Brain microvascular endothelial cell (primary cell): ENCODE measurements around the gene TBL1Y.
"Not testable (repeated sequence)": the region's sequence is repeated elsewhere in the genome, so short reads cannot be mapped to it uniquely, and the experiment has no call there.

Experiments used
- DNase-seq: peaks from one replicate; pipeline ENCODE4 v3.0.0-alpha.2; 2020
- H3K27ac ChIP-seq: fragments of 250-450 bp; sonication (Bioruptor Pico); 2 replicates; pipeline ENCODE4 v1.5.1; 2020; ENCODE audit warnings: mild to moderate bottlenecking, moderate library complexity
- H3K27me3 ChIP-seq: fragments of 250-450 bp; sonication (Bioruptor Pico); replicated peaks from 2 replicates; pipeline ENCODE4 v1.5.1; 2020; ENCODE audit warnings: mild to moderate bottlenecking
- H3K36me3 ChIP-seq: fragments of 250-450 bp; sonication (Bioruptor Pico); replicated peaks from 2 replicates; pipeline ENCODE4 v1.5.1; 2020; ENCODE audit warnings: mild to moderate bottlenecking
- H3K4me3 ChIP-seq: 2 replicates; pipeline ENCODE4 v1.5.1; 2011; ENCODE audit warnings: low read depth, mild to moderate bottlenecking, control low read depth, low read length, moderate library complexity
- in situ Hi-C: cut with HindIII; loops from 2 replicates; pipeline ENCODE4 v1.10.0; 2017; ENCODE audit warnings: low sequenced_read_pairs, low pct_ligation_motif_present
- TF ChIP-seq, protein P1 (sequence below): IDR thresholded peaks from 2 replicates; pipeline ENCODE4 v1.5.1; 2011; ENCODE audit warnings: low read depth, mild to moderate bottlenecking, moderate library complexity, low read length, control low read depth, inconsistent platforms; ENCODE audit errors: missing control alignments

The TBL1Y gene

GRCh38 chrY:7056886-7057285 is 146.4 kb downstream of the TBL1Y start:
- Histone ChIP-seq H3K27me3 (no peaks in the 10 kb centered on the region), H3K4me3 (no peak overlapping the region), H3K36me3 (no peaks in the 10 kb centered on the region), H3K27ac (no peak overlapping the region)
- no peak for DNase-seq
- TF ChIP-seq, protein P1, sequence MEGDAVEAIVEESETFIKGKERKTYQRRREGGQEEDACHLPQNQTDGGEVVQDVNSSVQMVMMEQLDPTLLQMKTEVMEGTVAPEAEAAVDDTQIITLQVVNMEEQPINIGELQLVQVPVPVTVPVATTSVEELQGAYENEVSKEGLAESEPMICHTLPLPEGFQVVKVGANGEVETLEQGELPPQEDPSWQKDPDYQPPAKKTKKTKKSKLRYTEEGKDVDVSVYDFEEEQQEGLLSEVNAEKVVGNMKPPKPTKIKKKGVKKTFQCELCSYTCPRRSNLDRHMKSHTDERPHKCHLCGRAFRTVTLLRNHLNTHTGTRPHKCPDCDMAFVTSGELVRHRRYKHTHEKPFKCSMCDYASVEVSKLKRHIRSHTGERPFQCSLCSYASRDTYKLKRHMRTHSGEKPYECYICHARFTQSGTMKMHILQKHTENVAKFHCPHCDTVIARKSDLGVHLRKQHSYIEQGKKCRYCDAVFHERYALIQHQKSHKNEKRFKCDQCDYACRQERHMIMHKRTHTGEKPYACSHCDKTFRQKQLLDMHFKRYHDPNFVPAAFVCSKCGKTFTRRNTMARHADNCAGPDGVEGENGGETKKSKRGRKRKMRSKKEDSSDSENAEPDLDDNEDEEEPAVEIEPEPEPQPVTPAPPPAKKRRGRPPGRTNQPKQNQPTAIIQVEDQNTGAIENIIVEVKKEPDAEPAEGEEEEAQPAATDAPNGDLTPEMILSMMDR, result no peak
- in situ Hi-C loops, result no loop called here

GRCh38 chrY:7078725-7079124 is 168.2 kb downstream of the TBL1Y start:
- H3K27ac ChIP-seq, result no peak overlapping the region
- H3K27me3 ChIP-seq, result no peaks in the 10 kb centered on the region
- no peak for DNase-seq
- no peaks in the 10 kb centered on the region for H3K36me3 ChIP-seq
- TF ChIP-seq, protein P1, result no peak
- no peak overlapping the region for H3K4me3 ChIP-seq
- in situ Hi-C loops, result no loop called here

DNA sequence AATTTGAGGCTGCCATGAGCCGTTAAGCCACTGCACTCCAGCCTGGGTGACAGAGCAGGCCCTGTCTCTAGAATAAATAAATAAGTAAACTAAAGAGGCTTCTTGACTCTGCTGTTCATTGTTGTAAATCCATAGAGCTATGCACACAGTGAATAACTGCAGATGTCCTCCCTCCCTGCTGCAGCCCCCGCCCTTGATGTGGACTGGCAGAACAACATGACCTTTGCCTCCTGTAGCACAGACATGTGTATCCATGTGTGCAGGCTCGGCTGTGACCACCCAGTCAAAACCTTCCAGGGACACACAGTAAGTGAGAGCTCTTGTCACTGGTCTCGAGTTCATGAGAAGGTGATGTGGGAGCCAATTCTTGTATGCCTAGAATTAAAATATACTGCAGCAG is 170.1 kb downstream of the TBL1Y start:
- DNase-seq, H3K27me3 ChIP-seq, in situ Hi-C loops, H3K36me3 ChIP-seq, H3K27ac ChIP-seq, H3K4me3 ChIP-seq: not testable (repeated sequence)

- H3K36me3 ChIP-seq, result no peaks in the 10 kb centered on the region
Measured at GRCh38 chrY:7085606-7086005, 175.1 kb downstream of the TBL1Y start.

DNA sequence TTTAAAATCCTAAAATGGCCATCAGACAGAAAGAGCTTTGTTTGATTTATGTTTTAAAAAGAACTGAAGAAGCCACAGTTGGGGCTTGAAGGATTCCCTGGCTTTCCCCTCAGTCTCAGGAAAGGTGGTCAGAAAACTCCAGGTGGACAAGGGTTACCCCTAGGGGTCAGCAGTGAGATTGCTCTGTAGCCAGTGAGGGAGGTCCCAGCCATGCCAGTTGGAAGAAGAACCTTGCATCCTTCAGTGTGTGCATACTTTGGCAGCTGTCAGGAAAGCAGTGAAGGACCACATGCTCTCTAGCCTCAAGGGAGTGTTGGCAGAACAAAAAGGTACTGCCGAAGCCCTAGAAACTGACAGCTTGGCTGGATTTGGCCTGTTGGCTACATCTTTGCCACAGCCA is 182.3 kb downstream of the TBL1Y start:
- no peaks in the 10 kb centered on the region for H3K36me3 ChIP-seq
- in situ Hi-C loops, result no loop called here

More at GRCh38 chrY:7085606-7086005, 175.1 kb downstream of the TBL1Y start:
- TF ChIP-seq, protein P1, result no peak
- no peak overlapping the region for H3K4me3 ChIP-seq
- in situ Hi-C loops, result no loop called here
- no peak overlapping the region for H3K27ac ChIP-seq
- no peaks in the 10 kb centered on the region for H3K27me3 ChIP-seq
- DNase-seq, result no peak

GRCh38 chrY:7094365-7094764 is 183.9 kb downstream of the TBL1Y start:
- H3K27ac ChIP-seq, result no peak overlapping the region
- in situ Hi-C loops, result no loop called here
- TF ChIP-seq, protein P1, result no peak
- DNase-seq, result no peak
- no peaks in the 10 kb centered on the region for H3K36me3 ChIP-seq
- no peak overlapping the region for H3K4me3 ChIP-seq
- no peaks in the 10 kb centered on the region for H3K27me3 ChIP-seq

More for the DNA sequence above, 182.3 kb downstream of the TBL1Y start:
- H3K4me3 ChIP-seq, result no peak overlapping the region
- TF ChIP-seq, protein P1, result no peak
- H3K27me3 ChIP-seq, result no peaks in the 10 kb centered on the region
- no peak overlapping the region for H3K27ac ChIP-seq
- DNase-seq, result no peak
